HG03175 (cell line): Measurements from ENCODE around the gene WWTR1.

Experiments
- ATAC-seq: cut with Tn5 transposase; IDR thresholded peaks from one replicate; pipeline ENCODE4 v1.9.1; 2021; ENCODE audit warnings: mild to moderate bottlenecking, moderate library complexity; ENCODE audit not compliant: unreplicated experiment

WWTR1 gene

GRCh38 chr3:149571381-149571780 lies 86.4 kb downstream of the WWTR1 start:
- no peak for ATAC-seq

GRCh38 chr3:149570016-149570415 lies 87.8 kb downstream of the WWTR1 start:
- no peak for ATAC-seq

GRCh38 chr3:149567381-149567780 lies 90.4 kb downstream of the WWTR1 start:
- ATAC-seq, result no peak

- ATAC-seq, result no peak
These were observed 91.4 kb downstream of the WWTR1 start for GRCh38 chr3:149566292-149566975.

- ATAC-seq, result no peak
These were observed 93.7 kb downstream of the WWTR1 start for GRCh38 chr3:149564079-149564478.

- ATAC-seq, result no peak
These were observed 94.7 kb downstream of the WWTR1 start for GRCh38 chr3:149563114-149563513.

GRCh38 chr3:149560617-149561016 lies 97.2 kb downstream of the WWTR1 start:
- no peak for ATAC-seq

- ATAC-seq, result no peak
These were observed 97.8 kb downstream of the WWTR1 start for GRCh38 chr3:149560001-149560400.

GRCh38 chr3:149559525-149559924 lies 98.3 kb downstream of the WWTR1 start:
- ATAC-seq, result no peak

GRCh38 chr3:149555927-149556326 lies 101.9 kb downstream of the WWTR1 start:
- no peak for ATAC-seq

- ATAC-seq, result no peak
These were observed 103.0 kb downstream of the WWTR1 start for GRCh38 chr3:149554826-149555225.

GRCh38 chr3:149553781-149554451 lies 103.9 kb downstream of the WWTR1 start:
- ATAC-seq, result no peak

- ATAC-seq, result no peak
These were observed 105.1 kb downstream of the WWTR1 start for GRCh38 chr3:149552700-149553099.

GRCh38 chr3:149551500-149551899 lies 106.3 kb downstream of the WWTR1 start:
- no peak for ATAC-seq

GRCh38 chr3:149548669-149549065 lies 109.2 kb downstream of the WWTR1 start:
- no peak for ATAC-seq

- no peak for ATAC-seq
These were observed 109.7 kb downstream of the WWTR1 start for GRCh38 chr3:149547954-149548668.

GRCh38 chr3:149547413-149547812 lies 110.4 kb downstream of the WWTR1 start:
- ATAC-seq, result no peak

GRCh38 chr3:149545049-149545448 lies 112.8 kb downstream of the WWTR1 start:
- ATAC-seq, result no peak

GRCh38 chr3:149542375-149543312 lies 115.2 kb downstream of the WWTR1 start:
- no peak for ATAC-seq

- ATAC-seq, result no peak
These were observed 116.7 kb downstream of the WWTR1 start for GRCh38 chr3:149541091-149541491.

GRCh38 chr3:149538371-149538770 lies 119.5 kb downstream of the WWTR1 start:
- ATAC-seq, result no peak
